ENCODE data around the gene PHF14.
"Not testable (repeated sequence)": the region's sequence is repeated elsewhere in the genome, so short reads cannot be mapped to it uniquely, and the experiment has no call there.

GRCh38 chr7:10995482-10996166 is 22.0 kb downstream of the PHF14 start:
- not testable (repeated sequence) for TF ChIP-seq CTCF (conservative IDR thresholded peaks at IDR 0.05; ENCODE audit: low read depth in 2 of 2); ZNF331 (CRISPR knock-in tag; IDR thresholded peaks at IDR 0.05; ENCODE audit: low read depth); EZH2 (IDR thresholded peaks at IDR 0.05; ENCODE audit: low read depth, unreplicated experiment)
